Activated CD4-positive, alpha-beta T cell treated with anti-CD3 and anti-CD28 coated beads for 36 hours (primary cell): Measurements from ENCODE around the gene PIK3R5. TPM values are rescaled to one million over a fixed set of nuclear protein-coding genes. Genes with fewer than 3 reads are reported as not detected.

ENCODE experiments used
- ATAC-seq: fragments of 200-7000 bp; cut with Tn5 transposase; one replicate; pipeline ENCODE4 v1.10.0; 2021; ENCODE audit warnings: mild to moderate bottlenecking, moderate library complexity
- CTCF ChIA-PET: fragments of 350-600 bp; sonication (Branson Sonifier 250); formaldehyde crosslinking; loops from one replicate; lab custom pipeline; 2021; ENCODE audit warnings: antibody characterized with exemption; lab: Charles Lee
- POLR2A ChIA-PET: fragments of 350-600 bp; sonication (Branson Sonifier 250); formaldehyde crosslinking; loops from one replicate; lab custom pipeline; 2021; ENCODE audit warnings: antibody characterized with exemption, inconsistent platforms; lab: Charles Lee
- DNase-seq: peaks from one replicate; pipeline ENCODE4 v3.0.0-alpha.2; 2020
- H3K27ac Mint-ChIP-seq: one replicate; pipeline ENCODE4 v1.8.0; 2021; ENCODE audit warnings: mixed read lengths
- H3K27me3 Mint-ChIP-seq: one replicate; pipeline ENCODE4 v1.8.0; 2021; ENCODE audit warnings: mixed read lengths
- H3K36me3 Mint-ChIP-seq: one replicate; pipeline ENCODE4 v1.8.0; 2021; ENCODE audit warnings: low read depth, mixed read lengths
- H3K4me1 Mint-ChIP-seq: one replicate; pipeline ENCODE4 v1.8.0; 2021; ENCODE audit warnings: mixed read lengths
- H3K4me3 Mint-ChIP-seq: one replicate; pipeline ENCODE4 v1.8.0; 2021; ENCODE audit warnings: mild to moderate bottlenecking, moderate library complexity, mixed read lengths
- H3K9me3 Mint-ChIP-seq: one replicate; pipeline ENCODE4 v1.8.0; 2021; ENCODE audit warnings: low read depth, mixed read lengths
- intact Hi-C, 2 experiments: fragments of 100-400 bp; cut with DNase I in 1 of 2; cut with micrococcal nuclease in 1 of 2; formaldehyde crosslinking; loops; one replicate each; pipeline versions ENCODE4 v1.14.2 to v1.15.1; 2022 to 2024; cut with DNase I, micrococcal nuclease
- total RNA-seq, 2 experiments: library from RNA; stranded (reverse); gene quantifications; one replicate each; pipeline ENCODE4 v1.2.3, GENCODE V29; 2021

PIK3R5 gene
- total RNA-seq, 2 experiments from 2014 or later, result 20.4 to 29.2 TPM

DNA sequence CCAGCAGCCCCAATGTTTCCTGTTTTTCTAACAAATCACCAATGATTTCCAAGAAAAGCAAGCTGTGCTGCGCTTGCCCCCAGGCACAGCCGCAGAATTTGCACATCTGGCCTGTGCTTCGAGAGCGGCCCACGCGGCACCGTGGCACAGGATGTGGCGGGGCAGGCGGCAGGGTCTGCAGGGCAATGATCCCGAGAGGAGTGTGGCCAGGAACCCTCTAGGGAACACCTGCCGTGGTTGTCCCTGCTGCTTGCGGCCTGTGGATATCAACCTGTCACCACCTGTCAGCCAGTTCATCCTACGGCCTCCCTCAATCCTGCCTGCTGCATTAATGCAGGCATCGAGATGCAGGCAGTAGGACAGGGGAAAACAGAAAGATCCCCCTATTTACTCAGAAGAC lies 24.0 kb downstream of the PIK3R5 start:
- CTCF ChIA-PET, result interaction anchor here (1.2 kb wide), 1 partner anchor 11 kb away, joined by 4 read pairs; no protein-coding TSS in a partner anchor
- intact Hi-C loops, result loop anchor here in 1 of 2 experiments (1.0 to 5.0 kb wide), 3 partner anchors 24 to 331 kb away; partner anchors contain the start of gene PIK3R5
- Mint-ChIP-seq H3K4me3 (peak overlapping the region; percentile 52), H3K36me3 (peaks cover 34% of the 10 kb centered on the region), H3K4me1 (peaks cover 75% of the 10 kb centered on the region), H3K27ac (peak overlapping the region; percentile 89), H3K27me3 (no peaks in the 10 kb centered on the region), H3K9me3 (peaks cover 5% of the 10 kb centered on the region)
- DNase-seq, result peak; percentile 84
- ATAC-seq, result peak; percentile 51
- POLR2A ChIA-PET, result interaction anchor here (0.6 to 1.2 kb wide), 2 partner anchors 11 to 55 kb away, joined by 3 read pairs; no protein-coding TSS in a partner anchor

DNA sequence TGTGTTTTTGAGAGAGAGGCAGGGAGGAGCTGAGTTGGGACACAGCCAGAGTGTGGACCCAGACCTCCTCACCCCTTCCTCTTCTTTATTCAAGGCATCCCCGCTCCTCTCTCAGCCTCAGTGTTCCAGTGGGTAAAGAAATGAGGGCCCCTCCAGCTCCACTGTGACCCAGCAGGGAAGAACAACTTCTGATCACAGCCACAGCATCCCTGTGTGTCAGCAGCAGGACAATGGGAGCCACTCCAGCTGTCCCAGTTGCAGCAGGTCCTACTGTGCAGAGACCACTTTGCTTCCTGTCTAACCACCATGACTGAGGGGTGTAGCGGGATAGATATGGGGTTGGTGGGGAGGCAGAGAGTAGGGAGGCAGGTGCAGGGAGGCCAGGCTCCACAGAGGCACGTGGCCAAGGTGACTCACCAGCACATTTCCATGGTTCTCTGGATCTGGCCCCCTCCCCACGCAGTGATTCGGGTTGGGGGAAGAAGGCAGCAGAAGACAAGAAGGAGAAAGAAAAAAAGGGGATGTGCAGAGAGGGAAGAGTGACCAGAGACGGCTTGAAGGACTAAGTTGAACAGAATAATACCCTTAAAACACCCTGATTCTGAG lies 24.5 kb downstream of the PIK3R5 start:
- DNase-seq (peak; percentile 70), ATAC-seq (peak; percentile 43)
- ChIA-PET POLR2A (interaction anchor here (0.9 to 1.9 kb wide), 2 partner anchors 8 to 18 kb away, joined by 3 to 12 read pairs; no protein-coding TSS in a partner anchor), CTCF (interaction anchor here (0.7 to 5.1 kb wide), 5 partner anchors 8 to 69 kb away, joined by 3 to 32 read pairs (median 4); no protein-coding TSS in a partner anchor)
- H3K9me3 Mint-ChIP-seq, result peaks cover 5% of the 10 kb centered on the region
- peaks cover 30% of the 10 kb centered on the region for H3K36me3 Mint-ChIP-seq
- peak overlapping the region; percentile 52 for H3K4me3 Mint-ChIP-seq
- intact Hi-C loops, result loop anchor here in 1 of 2 experiments (1.0 to 5.0 kb wide), 3 partner anchors 24 to 331 kb away; partner anchors contain the start of gene PIK3R5
- peak overlapping the region; percentile 89 for H3K27ac Mint-ChIP-seq
- no peaks in the 10 kb centered on the region for H3K27me3 Mint-ChIP-seq
- H3K4me1 Mint-ChIP-seq, result peaks cover 75% of the 10 kb centered on the region

DNA sequence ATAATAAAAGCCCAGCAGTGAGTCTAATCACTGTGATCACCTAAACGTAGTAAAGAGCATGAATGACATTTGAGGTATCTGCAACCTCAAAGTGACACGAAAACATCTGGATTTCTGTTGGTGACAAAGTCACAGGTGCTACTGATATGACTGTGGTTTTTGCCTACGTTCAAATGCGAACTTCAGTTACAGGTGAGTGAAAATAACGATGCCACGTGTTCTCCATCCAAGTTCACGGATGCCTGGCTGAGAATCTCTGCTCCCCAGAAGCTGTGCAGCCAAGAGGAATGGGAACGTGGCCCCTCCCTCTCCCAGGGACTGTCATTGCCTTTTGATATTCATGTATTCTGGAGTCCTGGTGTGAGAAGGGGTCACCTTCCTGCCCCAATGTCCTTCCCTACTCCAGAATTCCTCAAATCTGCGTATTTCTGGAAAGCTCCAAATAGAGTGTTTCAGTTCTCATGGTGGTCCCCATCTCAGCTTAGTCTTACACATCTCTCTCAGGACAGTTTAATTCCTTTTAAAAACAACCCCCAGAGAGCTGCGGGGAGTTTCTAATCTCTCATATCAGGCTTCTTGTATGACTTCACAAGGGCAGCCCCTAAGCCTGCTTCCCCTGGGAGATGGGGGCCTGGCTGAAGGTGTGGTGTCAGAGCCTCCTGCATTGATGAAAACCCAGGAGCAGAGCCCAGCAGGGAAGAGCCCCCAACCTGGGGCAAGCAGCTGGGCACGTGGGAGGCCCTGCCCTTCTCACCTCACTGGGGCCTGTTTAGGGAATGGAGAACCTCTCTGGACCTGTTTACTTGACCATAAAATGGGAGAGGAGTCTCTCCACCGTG lies 25.8 kb downstream of the PIK3R5 start:
- peak; percentile 73 for DNase-seq
- ATAC-seq, result peak; percentile 60
- intact Hi-C loops, result loop anchor here (1.0 to 5.0 kb wide), 4 partner anchors 10 to 333 kb away; no protein-coding TSS in a partner anchor
- H3K4me1 Mint-ChIP-seq, result peaks cover 78% of the 10 kb centered on the region
- H3K27me3 Mint-ChIP-seq, result no peaks in the 10 kb centered on the region
- ChIA-PET POLR2A (interaction anchor here (0.6 to 1.9 kb wide), 4 partner anchors 10 to 313 kb away, joined by 3 to 12 read pairs (median 3); no protein-coding TSS in a partner anchor), CTCF (interaction anchor here (0.7 to 5.1 kb wide), 8 partner anchors 9 to 58 kb away, joined by 3 to 32 read pairs (median 4); no protein-coding TSS in a partner anchor)
- H3K36me3 Mint-ChIP-seq, result peaks cover 26% of the 10 kb centered on the region
- peak overlapping the region; percentile 34 for H3K4me3 Mint-ChIP-seq
- H3K27ac Mint-ChIP-seq, result peak overlapping the region; percentile 89
- H3K9me3 Mint-ChIP-seq, result peaks cover 5% of the 10 kb centered on the region

DNA sequence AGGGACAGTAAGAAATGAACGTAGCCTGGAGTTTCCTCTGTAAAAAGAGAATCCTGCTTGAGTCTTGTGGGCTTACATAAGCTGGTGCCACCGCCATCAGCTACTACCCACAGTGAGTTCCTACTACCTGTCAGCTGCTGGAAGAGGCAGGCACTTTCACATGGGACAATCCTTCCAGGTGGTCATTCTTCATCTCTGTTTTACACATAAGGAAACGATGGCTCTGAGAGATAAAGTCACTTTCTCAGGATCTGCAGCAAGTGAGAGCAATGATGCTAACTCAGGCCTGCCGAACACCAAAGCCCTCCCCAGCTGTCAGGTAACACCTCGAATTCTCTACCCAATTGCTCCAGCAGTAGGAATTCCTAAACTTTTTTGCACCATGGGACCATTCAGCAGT lies 26.6 kb downstream of the PIK3R5 start:
- intact Hi-C loops, result loop anchor here (1.0 kb wide), 2 partner anchors 10 to 17 kb away; no protein-coding TSS in a partner anchor
- no peak for ATAC-seq
- peaks cover 6% of the 10 kb centered on the region for H3K9me3 Mint-ChIP-seq
- H3K36me3 Mint-ChIP-seq, result peaks cover 23% of the 10 kb centered on the region
- POLR2A ChIA-PET, result no interaction called here
- peak overlapping the region; percentile 34 for H3K4me3 Mint-ChIP-seq
- peaks cover 83% of the 10 kb centered on the region for H3K4me1 Mint-ChIP-seq
- H3K27me3 Mint-ChIP-seq, result no peaks in the 10 kb centered on the region
- no peak for DNase-seq
- H3K27ac Mint-ChIP-seq, result peak overlapping the region; percentile 89
- CTCF ChIA-PET, result interaction anchor here (0.7 to 5.1 kb wide), 3 partner anchors 10 to 24 kb away, joined by 3 to 32 read pairs (median 3); no protein-coding TSS in a partner anchor

DNA sequence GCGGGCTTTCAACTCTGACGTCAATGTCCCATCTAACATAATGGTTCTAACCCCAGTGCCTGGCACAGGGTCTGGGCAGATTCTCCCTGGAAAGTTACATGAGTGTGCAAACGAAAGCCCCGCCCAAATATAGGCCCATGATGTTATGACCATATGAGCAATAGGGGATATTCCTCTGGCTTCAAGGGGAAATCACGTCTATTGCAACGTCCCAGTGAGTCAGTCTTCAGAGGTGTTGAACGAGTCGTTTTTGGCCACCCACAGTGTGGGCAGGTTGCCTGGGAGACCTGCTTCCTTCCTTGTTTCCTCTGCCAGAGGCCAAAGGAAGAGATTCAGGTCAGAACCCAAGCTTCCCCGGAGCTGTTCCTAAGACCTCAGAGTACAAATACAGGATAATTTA lies 30.3 kb downstream of the PIK3R5 start:
- POLR2A ChIA-PET, result interaction anchor here (1.0 kb wide), 1 partner anchor 14 kb away, joined by 5 read pairs; no protein-coding TSS in a partner anchor
- Mint-ChIP-seq H3K4me1 (peaks cover 66% of the 10 kb centered on the region), H3K9me3 (peaks cover 20% of the 10 kb centered on the region), H3K36me3 (peaks cover 37% of the 10 kb centered on the region), H3K27me3 (no peaks in the 10 kb centered on the region), H3K27ac (peak overlapping the region; percentile 94), H3K4me3 (peak overlapping the region; percentile 42)
- CTCF ChIA-PET, result interaction anchor here (0.6 kb wide), 1 partner anchor 17 kb away, joined by 3 read pairs; no protein-coding TSS in a partner anchor
- peak; percentile 89 for DNase-seq
- intact Hi-C loops, result loop anchor here (1.0 to 2.0 kb wide), 5 partner anchors 14 to 78 kb away; no protein-coding TSS in a partner anchor
- ATAC-seq, result peak; percentile 80

DNA sequence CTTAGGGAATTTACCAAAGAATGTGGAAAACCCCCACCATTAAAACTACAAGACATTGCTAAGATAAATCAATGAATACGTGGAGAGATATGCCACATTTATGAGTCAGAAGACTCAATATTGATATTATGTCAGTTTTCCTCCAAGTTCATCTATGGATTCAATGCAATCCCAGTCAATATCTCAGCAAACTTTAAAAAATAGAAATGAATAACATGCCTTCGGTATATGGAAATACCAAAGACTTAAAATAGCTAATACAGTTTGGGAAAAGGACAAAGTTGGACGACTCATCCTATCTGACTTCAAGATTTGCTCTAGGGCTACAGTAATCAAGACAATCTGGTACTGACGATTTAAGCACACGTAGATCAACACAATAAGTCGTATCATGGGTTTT lies 31.2 kb downstream of the PIK3R5 start:
- CTCF ChIA-PET, result no interaction called here

DNA sequence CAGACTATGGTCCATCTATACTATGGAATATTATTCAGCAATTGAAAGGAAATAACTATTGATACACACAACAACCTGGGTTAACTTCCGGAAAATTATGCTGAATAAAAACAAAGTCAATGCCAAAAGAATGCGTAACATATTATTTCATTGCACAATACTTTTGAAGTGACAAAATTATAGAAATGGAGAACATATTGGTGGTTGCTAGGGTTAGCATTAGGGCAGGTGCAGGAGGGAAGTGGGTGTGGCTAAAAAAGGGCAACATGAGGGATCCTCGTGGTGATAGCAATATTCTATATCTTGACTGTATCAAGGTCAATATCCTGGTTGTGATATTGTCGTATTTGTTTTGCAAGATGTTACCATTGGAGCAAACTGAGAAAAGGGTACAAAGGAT lies 34.9 kb downstream of the PIK3R5 start:
- DNase-seq (no peak), ATAC-seq (no peak)
- intact Hi-C loops, result no loop called here
- POLR2A ChIA-PET, result no interaction called here
- Mint-ChIP-seq H3K9me3 (peaks cover 33% of the 10 kb centered on the region), H3K36me3 (peaks cover 54% of the 10 kb centered on the region), H3K27me3 (no peaks in the 10 kb centered on the region), H3K27ac (no peak overlapping the region), H3K4me3 (no peak overlapping the region), H3K4me1 (peaks cover 38% of the 10 kb centered on the region)
- CTCF ChIA-PET, result interaction anchor here (1.0 kb wide), 1 partner anchor 67 kb away, joined by 3 read pairs; no protein-coding TSS in a partner anchor

More for the DNA sequence above, 31.2 kb downstream of the PIK3R5 start:
- Mint-ChIP-seq H3K27me3 (no peaks in the 10 kb centered on the region), H3K36me3 (peaks cover 45% of the 10 kb centered on the region), H3K4me3 (no peak overlapping the region), H3K9me3 (peaks cover 28% of the 10 kb centered on the region), H3K4me1 (peaks cover 63% of the 10 kb centered on the region), H3K27ac (peak overlapping the region; percentile 94)
- intact Hi-C loops, result loop anchor here in 1 of 2 experiments (2.0 kb wide), 1 partner anchor 78 kb away; no protein-coding TSS in a partner anchor
- DNase-seq (no peak), ATAC-seq (no peak)
- POLR2A ChIA-PET, result no interaction called here

DNA sequence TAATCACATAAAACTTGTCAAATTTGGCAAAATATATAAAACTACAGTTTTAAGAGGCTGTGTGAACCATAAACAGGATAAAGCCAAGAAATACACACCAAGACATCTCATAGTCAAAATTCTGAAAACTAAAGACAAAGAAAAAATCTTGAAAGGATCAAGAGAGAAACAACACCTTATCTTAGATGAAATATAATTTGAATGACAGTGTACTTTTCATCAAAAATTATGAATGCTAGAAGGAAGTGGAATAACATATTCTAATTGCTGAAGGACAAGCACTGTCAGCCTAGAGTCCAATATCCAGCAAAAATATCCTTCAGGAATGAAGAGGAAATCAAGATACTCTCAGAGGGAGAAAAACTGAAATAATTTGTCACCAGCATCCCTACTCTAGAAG lies 37.2 kb downstream of the PIK3R5 start:
- peaks cover 20% of the 10 kb centered on the region for H3K4me1 Mint-ChIP-seq
- no peak for ATAC-seq
- peaks cover 29% of the 10 kb centered on the region for H3K9me3 Mint-ChIP-seq
- peaks cover 45% of the 10 kb centered on the region for H3K36me3 Mint-ChIP-seq
- intact Hi-C loops, result loop anchor here in 1 of 2 experiments (5.0 kb wide), 1 partner anchor 34 kb away; no protein-coding TSS in a partner anchor
- ChIA-PET CTCF (no interaction called here), POLR2A (no interaction called here)
- no peaks in the 10 kb centered on the region for H3K27me3 Mint-ChIP-seq
- no peak overlapping the region for H3K4me3 Mint-ChIP-seq
- H3K27ac Mint-ChIP-seq, result no peak overlapping the region
- no peak for DNase-seq

DNA sequence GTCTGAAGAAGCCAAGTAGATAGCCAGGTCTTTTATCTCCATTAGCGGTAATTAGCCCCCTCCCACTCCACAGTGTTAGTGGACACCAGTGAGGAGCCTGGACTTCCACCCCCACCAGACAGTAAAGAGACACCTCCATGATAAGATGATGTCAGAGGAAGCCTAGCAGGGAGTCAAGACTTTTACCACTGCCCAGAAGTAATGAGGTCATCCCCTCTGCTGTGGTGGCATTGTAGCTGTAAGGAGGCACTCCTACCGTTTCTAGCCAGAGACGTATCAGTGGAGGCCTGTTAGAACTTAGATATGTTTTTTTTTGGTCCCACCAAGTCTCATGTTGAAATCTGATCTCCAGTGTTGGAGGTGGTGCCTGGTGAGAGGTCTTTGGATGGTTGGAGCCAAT lies 38.1 kb downstream of the PIK3R5 start:
- peaks cover 26% of the 10 kb centered on the region for H3K4me1 Mint-ChIP-seq
- intact Hi-C loops, result loop anchor here in 1 of 2 experiments (5.0 kb wide), 1 partner anchor 35 kb away; no protein-coding TSS in a partner anchor
- no peaks in the 10 kb centered on the region for H3K27me3 Mint-ChIP-seq
- H3K27ac Mint-ChIP-seq, result no peak overlapping the region
- peaks cover 49% of the 10 kb centered on the region for H3K36me3 Mint-ChIP-seq
- peaks cover 32% of the 10 kb centered on the region for H3K9me3 Mint-ChIP-seq
- POLR2A ChIA-PET, result no interaction called here
- CTCF ChIA-PET, result no interaction called here
- no peak overlapping the region for H3K4me3 Mint-ChIP-seq
- no peak for ATAC-seq
- no peak for DNase-seq

DNA sequence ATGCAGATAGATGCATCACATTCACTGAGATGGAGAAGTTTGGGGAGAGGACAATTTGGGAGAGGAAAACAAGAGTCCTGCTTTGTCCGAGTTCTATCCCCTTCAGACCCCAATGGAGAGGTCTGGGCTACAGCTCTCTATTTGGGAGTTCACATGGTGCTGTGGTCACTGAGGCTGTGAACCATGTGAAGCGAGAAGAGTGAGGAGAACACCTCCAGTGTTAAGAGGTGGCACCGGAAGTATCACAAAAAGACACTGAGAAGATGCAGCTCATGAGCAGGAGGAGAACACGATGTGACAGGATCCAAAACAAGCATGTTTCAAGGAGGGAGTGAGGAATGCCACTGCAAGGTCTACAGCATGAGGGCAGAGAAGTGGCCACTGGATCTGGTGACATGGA lies 39.7 kb downstream of the PIK3R5 start:
- no peak for DNase-seq
- Mint-ChIP-seq H3K9me3 (peaks cover 25% of the 10 kb centered on the region), H3K4me1 (peaks cover 34% of the 10 kb centered on the region), H3K27ac (no peak overlapping the region), H3K27me3 (no peaks in the 10 kb centered on the region), H3K4me3 (no peak overlapping the region), H3K36me3 (peaks cover 39% of the 10 kb centered on the region)
- ChIA-PET POLR2A (no interaction called here), CTCF (interaction anchor here (0.7 kb wide), 2 partner anchors 23 to 69 kb away, joined by 3 read pairs; no protein-coding TSS in a partner anchor)
- ATAC-seq, result no peak
- intact Hi-C loops, result loop anchor here in 1 of 2 experiments (5.0 kb wide), 1 partner anchor 36 kb away; no protein-coding TSS in a partner anchor
